ENCODE measurements around the gene CHST11. TPM values are rescaled to one million over a fixed set of nuclear protein-coding genes. Genes with fewer than 3 reads are reported as not detected.

Gene CHST11
- total and polyA plus RNA-seq, 2 donors from 2014 or later, result 2.0 to 23.3 TPM

GRCh38 chr12:104672096-104672445, 215.3 kb downstream of the CHST11 start:
- FAIRE-seq (no peak), DNase-seq (no peak)
- peaks cover 0 to 40% (median 24%) of the 10 kb centered on the region in 3 donors for H3K4me1 ChIP-seq (ENCODE audit: control insufficient read depth in 2 of 3, insufficient read depth in 2 of 3, low read depth in 1 of 3, low read length in 3 of 3)
- no peak overlapping the region for H3K9ac ChIP-seq (ENCODE audit: low read length in 3 of 3)
- H3K27me3 ChIP-seq (ENCODE audit: control insufficient read depth, insufficient read depth, low read length), result no peaks in the 10 kb centered on the region
- peak overlapping the region; percentile 26 to 38 for H3K27ac ChIP-seq (ENCODE audit: low read depth in 2 of 2, low read length in 2 of 2)
- no peak for TF ChIP-seq CTCF (IDR thresholded peaks at IDR 0.05; ENCODE audit: borderline replicate concordance, extremely low read depth, insufficient read depth)
- intact Hi-C loops (cut with DNase I), result no loop called here
- peak overlapping the region in 1 of 3 donors; percentile 20 for H3K4me3 ChIP-seq (ENCODE audit: low read length in 3 of 3)
- H3K36me3 ChIP-seq (ENCODE audit: control insufficient read depth in 2 of 3, insufficient read depth in 3 of 3, low read length in 3 of 3), result no peaks in the 10 kb centered on the region
- H3K9me3 ChIP-seq (ENCODE audit: control insufficient read depth in 2 of 3, insufficient read depth in 1 of 3, low read length in 3 of 3), result no peaks in the 10 kb centered on the region

GRCh38 chr12:104672501-104673265, 215.9 kb downstream of the CHST11 start:
- Histone ChIP-seq H3K4me1 (ENCODE audit: control insufficient read depth in 2 of 3, insufficient read depth in 2 of 3, low read depth in 1 of 3, low read length in 3 of 3) (peaks cover 0 to 40% (median 24%) of the 10 kb centered on the region in 3 donors), H3K27ac (ENCODE audit: low read depth in 2 of 2, low read length in 2 of 2) (peak overlapping the region; percentile 38 to 59), H3K36me3 (ENCODE audit: control insufficient read depth in 2 of 3, insufficient read depth in 3 of 3, low read length in 3 of 3) (no peaks in the 10 kb centered on the region), H3K9ac (ENCODE audit: low read length in 3 of 3) (peak overlapping the region in 1 of 3 donors; percentile 3), H3K4me3 (ENCODE audit: low read length in 3 of 3) (peak overlapping the region in 1 of 3 donors; percentile 20), H3K27me3 (ENCODE audit: control insufficient read depth, insufficient read depth, low read length) (no peaks in the 10 kb centered on the region), H3K9me3 (ENCODE audit: control insufficient read depth in 2 of 3, insufficient read depth in 1 of 3, low read length in 3 of 3) (no peaks in the 10 kb centered on the region)
- intact Hi-C loops (cut with DNase I), result no loop called here
- DNase-seq (peak in 1 of 5 donors; percentile 85), FAIRE-seq (no peak)
- TF ChIP-seq CTCF (IDR thresholded peaks at IDR 0.05; ENCODE audit: borderline replicate concordance, extremely low read depth, insufficient read depth), result no peak

GRCh38 chr12:104673294-104673693, 216.5 kb downstream of the CHST11 start:
- Histone ChIP-seq H3K4me3 (ENCODE audit: low read length in 3 of 3) (no peak overlapping the region), H3K27me3 (ENCODE audit: control insufficient read depth, insufficient read depth, low read length) (no peaks in the 10 kb centered on the region), H3K9ac (ENCODE audit: low read length in 3 of 3) (no peak overlapping the region), H3K36me3 (ENCODE audit: control insufficient read depth in 2 of 3, insufficient read depth in 3 of 3, low read length in 3 of 3) (no peaks in the 10 kb centered on the region), H3K27ac (ENCODE audit: low read depth in 2 of 2, low read length in 2 of 2) (no peak overlapping the region), H3K4me1 (ENCODE audit: control insufficient read depth in 2 of 3, insufficient read depth in 2 of 3, low read depth in 1 of 3, low read length in 3 of 3) (peaks cover 0 to 39% (median 24%) of the 10 kb centered on the region in 3 donors), H3K9me3 (ENCODE audit: control insufficient read depth in 2 of 3, insufficient read depth in 1 of 3, low read length in 3 of 3) (no peaks in the 10 kb centered on the region)
- intact Hi-C loops (cut with DNase I), result no loop called here
- DNase-seq (no peak), FAIRE-seq (no peak)
- no peak for TF ChIP-seq CTCF (IDR thresholded peaks at IDR 0.05; ENCODE audit: borderline replicate concordance, extremely low read depth, insufficient read depth)
